GM12878 (cell line): ENCODE data around the gene GIGYF2.

Experiments used
- ATF7 ChIP-seq: fragments of 450-650 bp; IDR thresholded peaks from 2 replicates; pipeline ENCODE4 v1.6.1; 2016; ENCODE audit warnings: low read depth, mild to moderate bottlenecking
- CBFB ChIP-seq: IDR thresholded peaks from 2 replicates; pipeline ENCODE4 v1.6.1; 2016; ENCODE audit warnings: antibody characterized with exemption, low read depth
- CEBPB ChIP-seq, 2 experiments: fragments of 150-350 bp in 1 of 2; IDR thresholded peaks; 2 replicates each; pipeline ENCODE4 v1.6.1; 2012 to 2014; ENCODE audit warnings: low read depth in 2 of 2, low read length in 2 of 2, borderline replicate concordance in 1 of 2, inconsistent platforms in 1 of 2
- KDM1A ChIP-seq: fragments of 200-600 bp; sonication (generic); IDR thresholded peaks from 2 replicates; pipeline ENCODE4 v1.6.1; 2016; ENCODE audit warnings: borderline replicate concordance
- NR2C2 ChIP-seq: IDR thresholded peaks from 2 replicates; pipeline ENCODE4 v1.6.1; 2011; ENCODE audit warnings: borderline replicate concordance, low read depth; ENCODE audit not compliant: control insufficient read depth, insufficient read length
- NRF1 ChIP-seq: conservative IDR thresholded peaks from 2 replicates; pipeline ENCODE4 v1.6.1; 2011; ENCODE audit warnings: mild to moderate bottlenecking, low read depth, low read length, improper control_type of control experiment
- POLR2A ChIP-seq: IDR thresholded peaks from 2 replicates; pipeline ENCODE4 v1.6.1; 2011; ENCODE audit warnings: low read depth, mild to moderate bottlenecking, low read length
- YY1 ChIP-seq: IDR thresholded peaks from 2 replicates; pipeline ENCODE4 v1.6.1; 2011; ENCODE audit warnings: low read depth, mild to moderate bottlenecking, low read length
- TF ChIP-seq, protein P1 (sequence below), 3 experiments: IDR thresholded peaks in 2 of 3; conservative IDR thresholded peaks in 1 of 3; 2 replicates each; pipeline ENCODE4 v1.5.1; 2011; ENCODE audit warnings: low read depth in 3 of 3, low read length in 3 of 3, mild to moderate bottlenecking in 3 of 3, control low read depth in 2 of 3, moderate library complexity in 2 of 3, inconsistent platforms in 1 of 3, mixed read lengths in 1 of 3; ENCODE audit not compliant: control insufficient read depth in 2 of 3, insufficient read depth in 1 of 3; ENCODE audit errors: extremely low read depth in 1 of 3

DNA sequence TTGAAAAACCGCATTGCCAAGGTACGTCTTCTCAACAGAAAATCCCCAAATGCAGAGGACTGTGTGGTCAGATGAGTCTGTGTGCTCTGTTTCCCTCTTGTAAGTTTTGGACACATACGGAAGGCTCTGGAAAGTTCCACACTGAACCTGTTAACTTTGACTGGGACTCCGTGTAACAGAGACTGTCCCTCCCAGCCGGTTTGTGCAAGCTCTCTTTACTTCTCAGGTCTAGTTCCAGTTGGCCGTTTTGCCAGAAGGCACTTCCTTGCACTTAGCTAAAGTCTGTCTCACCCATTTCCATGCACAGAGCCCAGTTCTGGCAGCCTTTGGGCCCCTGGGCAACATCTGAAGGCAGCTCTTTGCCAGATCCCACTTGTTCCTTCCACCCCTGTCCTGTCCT, 41.7 kb upstream of the GIGYF2 start:
- TF ChIP-seq CEBPB (IDR thresholded peaks at IDR 0.05; ENCODE audit: borderline replicate concordance in 1 of 2, low read depth in 2 of 2, low read length in 2 of 2) (no peak), YY1 (no peak), CBFB (no peak), POLR2A (no peak), NR2C2 (no peak), ATF7 (no peak), KDM1A (no peak), NRF1 (no peak)
- TF ChIP-seq, protein P1, sequence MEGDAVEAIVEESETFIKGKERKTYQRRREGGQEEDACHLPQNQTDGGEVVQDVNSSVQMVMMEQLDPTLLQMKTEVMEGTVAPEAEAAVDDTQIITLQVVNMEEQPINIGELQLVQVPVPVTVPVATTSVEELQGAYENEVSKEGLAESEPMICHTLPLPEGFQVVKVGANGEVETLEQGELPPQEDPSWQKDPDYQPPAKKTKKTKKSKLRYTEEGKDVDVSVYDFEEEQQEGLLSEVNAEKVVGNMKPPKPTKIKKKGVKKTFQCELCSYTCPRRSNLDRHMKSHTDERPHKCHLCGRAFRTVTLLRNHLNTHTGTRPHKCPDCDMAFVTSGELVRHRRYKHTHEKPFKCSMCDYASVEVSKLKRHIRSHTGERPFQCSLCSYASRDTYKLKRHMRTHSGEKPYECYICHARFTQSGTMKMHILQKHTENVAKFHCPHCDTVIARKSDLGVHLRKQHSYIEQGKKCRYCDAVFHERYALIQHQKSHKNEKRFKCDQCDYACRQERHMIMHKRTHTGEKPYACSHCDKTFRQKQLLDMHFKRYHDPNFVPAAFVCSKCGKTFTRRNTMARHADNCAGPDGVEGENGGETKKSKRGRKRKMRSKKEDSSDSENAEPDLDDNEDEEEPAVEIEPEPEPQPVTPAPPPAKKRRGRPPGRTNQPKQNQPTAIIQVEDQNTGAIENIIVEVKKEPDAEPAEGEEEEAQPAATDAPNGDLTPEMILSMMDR (IDR thresholded peaks at IDR 0.05 in 2 of 3, conservative IDR thresholded peaks at IDR 0.05 in 1 of 3; ENCODE audit: control insufficient read depth in 2 of 3, extremely low read depth in 1 of 3, insufficient read depth in 1 of 3, low read depth in 3 of 3, low read length in 3 of 3) = no peak
